Thyroid gland (tissue), 4 donors: Measurements from ENCODE around the gene PAFAH2. TPM values are rescaled to one million over a fixed set of nuclear protein-coding genes. Genes with fewer than 3 reads are reported as not detected.

Source experiments
- DNase-seq, 2 donors: peaks; one replicate each; pipeline ENCODE4 v3.0.0-alpha.2; 2019
- H3K27ac ChIP-seq, 3 donors: fragments of 200-600 bp; sonication (generic); 1 replicate in 2 of 3; 2 replicates in 1 of 3; pipeline ENCODE4 v1.5.1; 2016 to 2019; ENCODE audit warnings: mild to moderate bottlenecking in 1 of 3, moderate library complexity in 1 of 3
- H3K27me3 ChIP-seq: fragments of 200-600 bp; sonication (generic); one replicate; pipeline ENCODE4 v1.5.1; 2019
- H3K36me3 ChIP-seq, 2 donors: fragments of 200-600 bp; sonication (generic); one replicate each; pipeline ENCODE4 v1.5.1; 2016 to 2019
- H3K4me1 ChIP-seq, 2 donors: fragments of 200-600 bp; sonication (generic); one replicate each; pipeline ENCODE4 v1.5.1; 2017 to 2019
- H3K4me3 ChIP-seq, 3 donors: fragments of 200-600 bp; sonication (generic); replicated peaks in 1 of 3; 1 replicate in 2 of 3; 2 replicates in 1 of 3; pipeline ENCODE4 v1.5.1; 2016; ENCODE audit warnings: mild to moderate bottlenecking in 1 of 3
- H3K9me3 ChIP-seq: fragments of 200-600 bp; sonication (generic); one replicate; pipeline ENCODE4 v1.5.1; 2017
- POLR2A ChIP-seq, 2 donors: fragments of 450-650 bp; IDR thresholded peaks; one replicate each; pipeline ENCODE4 v1.6.1; 2017; ENCODE audit warnings: antibody characterized with exemption in 2 of 2, mild to moderate bottlenecking in 2 of 2, moderate library complexity in 1 of 2
- WGBS, 2 donors: methylation state at CpG; one replicate each; pipeline ENCODE4 v1.1.5; 2017; 5-methylcytosine and 5-hydroxymethylcytosine counted together
- intact Hi-C: fragments of 100-400 bp; cut with DNase I; formaldehyde crosslinking; loops from one replicate; pipeline ENCODE4 v1.15.1; 2023
- total RNA-seq, 4 donors: library from RNA; depleted of rRNA; stranded (reverse); fragments of >200 nt; gene quantifications; one replicate each; pipeline ENCODE4 v1.2.3, GENCODE V29; 2016
- TF ChIP-seq, protein P1 (sequence below), 6 experiments: fragments of 200-600 bp in 3 of 6; fragments of 450-650 bp in 3 of 6; sonication (generic) in 3 of 6; IDR thresholded peaks; one replicate each; pipeline ENCODE4 v1.5.1; 2016 to 2019; ENCODE audit warnings: antibody characterized with exemption in 6 of 6, mild to moderate bottlenecking in 2 of 6, inconsistent platforms in 1 of 6, moderate library complexity in 1 of 6

PAFAH2 gene
- total RNA-seq, 4 donors from 2014 or later: 22.5 to 35.4 (median 30.7) TPM

- TF ChIP-seq, protein P1, sequence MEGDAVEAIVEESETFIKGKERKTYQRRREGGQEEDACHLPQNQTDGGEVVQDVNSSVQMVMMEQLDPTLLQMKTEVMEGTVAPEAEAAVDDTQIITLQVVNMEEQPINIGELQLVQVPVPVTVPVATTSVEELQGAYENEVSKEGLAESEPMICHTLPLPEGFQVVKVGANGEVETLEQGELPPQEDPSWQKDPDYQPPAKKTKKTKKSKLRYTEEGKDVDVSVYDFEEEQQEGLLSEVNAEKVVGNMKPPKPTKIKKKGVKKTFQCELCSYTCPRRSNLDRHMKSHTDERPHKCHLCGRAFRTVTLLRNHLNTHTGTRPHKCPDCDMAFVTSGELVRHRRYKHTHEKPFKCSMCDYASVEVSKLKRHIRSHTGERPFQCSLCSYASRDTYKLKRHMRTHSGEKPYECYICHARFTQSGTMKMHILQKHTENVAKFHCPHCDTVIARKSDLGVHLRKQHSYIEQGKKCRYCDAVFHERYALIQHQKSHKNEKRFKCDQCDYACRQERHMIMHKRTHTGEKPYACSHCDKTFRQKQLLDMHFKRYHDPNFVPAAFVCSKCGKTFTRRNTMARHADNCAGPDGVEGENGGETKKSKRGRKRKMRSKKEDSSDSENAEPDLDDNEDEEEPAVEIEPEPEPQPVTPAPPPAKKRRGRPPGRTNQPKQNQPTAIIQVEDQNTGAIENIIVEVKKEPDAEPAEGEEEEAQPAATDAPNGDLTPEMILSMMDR (IDR thresholded peaks at IDR 0.05): no peak
- TF ChIP-seq POLR2A (IDR thresholded peaks at IDR 0.05): no peak
- 88 to 92% methylated on average over 5 of the region's 5 CpGs for WGBS, 2 donors
- no peak for DNase-seq
- Histone ChIP-seq H3K4me1 (peaks cover 4 to 5% of the 10 kb centered on the region in 2 donors), H3K9me3 (no peaks in the 10 kb centered on the region), H3K4me3 (no peak overlapping the region), H3K27ac (peak overlapping the region in 1 of 3 donors; percentile 8), H3K36me3 (peaks cover 6 to 8% of the 10 kb centered on the region in 2 donors), H3K27me3 (no peaks in the 10 kb centered on the region)
- intact Hi-C loops: no loop called here
These were observed 5.8 kb downstream of the PAFAH2 start for GRCh38 chr1:25991937-25992688.

DNA sequence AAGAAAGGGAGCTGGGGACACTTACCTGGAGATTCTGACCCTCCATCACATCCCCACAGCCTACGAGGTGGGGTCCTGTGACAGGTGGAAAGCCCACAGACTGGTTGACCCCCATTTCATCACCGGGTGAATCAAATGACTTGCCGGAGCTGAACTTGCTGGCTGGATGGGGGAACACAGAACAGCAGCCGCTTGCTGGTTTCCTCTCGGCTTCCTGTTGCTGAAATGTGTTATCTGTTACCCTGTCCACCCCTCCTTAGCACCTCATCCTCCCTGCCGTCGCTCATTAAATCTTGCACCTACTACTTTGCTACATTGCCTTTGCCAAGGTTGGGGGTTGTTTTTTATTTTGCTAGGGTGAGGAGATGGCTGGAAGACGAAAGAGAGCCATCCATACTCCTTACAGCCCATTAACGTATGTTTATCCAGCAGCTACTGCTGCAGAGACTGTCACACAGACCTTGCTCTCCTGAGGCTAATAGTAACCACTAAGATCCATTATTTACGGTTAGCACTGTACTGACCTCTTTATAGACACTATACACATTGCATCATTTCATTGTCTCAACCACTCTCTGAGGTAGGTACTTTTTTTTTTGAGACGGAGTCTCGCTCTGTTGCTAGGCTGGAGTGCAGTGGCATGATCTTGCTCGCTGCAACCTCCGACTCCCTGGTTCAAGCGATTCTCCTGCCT is 7.0 kb downstream of the PAFAH2 start:
- DNase-seq: no peak
- H3K9me3 ChIP-seq: no peaks in the 10 kb centered on the region
- TF ChIP-seq, protein P1 (IDR thresholded peaks at IDR 0.05): no peak
- no peak for TF ChIP-seq POLR2A (IDR thresholded peaks at IDR 0.05)
- intact Hi-C loops: no loop called here
- peak overlapping the region in 1 of 3 donors; percentile 7 for H3K27ac ChIP-seq
- no peak overlapping the region for H3K4me3 ChIP-seq
- no peaks in the 10 kb centered on the region for H3K4me1 ChIP-seq
- 78 to 79% methylated on average over 15 of the region's 15 CpGs for WGBS, 2 donors
- no peaks in the 10 kb centered on the region for H3K27me3 ChIP-seq
- H3K36me3 ChIP-seq: peaks cover 6 to 9% of the 10 kb centered on the region in 2 donors

DNA sequence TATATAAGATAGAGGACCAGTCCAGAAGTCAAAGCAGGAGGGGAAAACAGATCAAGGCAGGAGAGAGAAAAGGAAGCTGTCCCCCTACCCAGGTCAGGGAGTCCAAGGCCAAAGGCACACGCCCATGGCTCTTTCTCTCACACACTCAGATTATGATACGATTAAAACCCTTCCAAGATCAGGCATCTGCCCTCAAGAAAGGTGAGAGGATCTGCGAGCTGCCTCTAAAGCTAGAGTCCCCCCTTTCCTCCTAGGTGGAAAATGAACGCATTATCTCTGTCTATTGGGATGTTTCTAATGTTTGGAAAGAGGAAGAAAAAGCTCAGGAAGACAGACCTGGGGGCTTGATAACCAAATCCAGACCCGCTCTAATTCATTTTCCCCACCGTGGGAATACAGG is 7.6 kb downstream of the PAFAH2 start:
- no peak overlapping the region for H3K4me3 ChIP-seq
- H3K36me3 ChIP-seq: peaks cover 6 to 14% of the 10 kb centered on the region in 2 donors
- H3K9me3 ChIP-seq: no peaks in the 10 kb centered on the region
- H3K27me3 ChIP-seq: no peaks in the 10 kb centered on the region
- intact Hi-C loops: no loop called here
- H3K4me1 ChIP-seq: no peaks in the 10 kb centered on the region
- TF ChIP-seq, protein P1 (IDR thresholded peaks at IDR 0.05): no peak
- TF ChIP-seq POLR2A (IDR thresholded peaks at IDR 0.05): no peak
- no peak for DNase-seq
- WGBS, 2 donors: 71 to 89% methylated on average over 6 of the region's 6 CpGs
- peak overlapping the region in 1 of 3 donors; percentile 7 for H3K27ac ChIP-seq

GRCh38 chr1:25989440-25990234 is 8.2 kb downstream of the PAFAH2 start:
- no peaks in the 10 kb centered on the region for H3K27me3 ChIP-seq
- no peaks in the 10 kb centered on the region for H3K4me1 ChIP-seq
- H3K9me3 ChIP-seq: no peaks in the 10 kb centered on the region
- intact Hi-C loops: no loop called here
- WGBS, 2 donors: 86 to 88% methylated on average over 11 of the region's 11 CpGs
- no peak overlapping the region for H3K27ac ChIP-seq
- no peak for TF ChIP-seq POLR2A (IDR thresholded peaks at IDR 0.05)
- TF ChIP-seq, protein P1 (IDR thresholded peaks at IDR 0.05): no peak
- H3K4me3 ChIP-seq: no peak overlapping the region
- peaks cover 6 to 14% of the 10 kb centered on the region in 2 donors for H3K36me3 ChIP-seq
- DNase-seq: no peak
